HG02678 (cell line): Measurements from ENCODE around the gene LSG1.

ENCODE experiments used
- ATAC-seq: cut with Tn5 transposase; IDR thresholded peaks from one replicate; pipeline ENCODE4 v1.9.1; 2021; ENCODE audit warnings: mild to moderate bottlenecking, moderate library complexity; ENCODE audit not compliant: unreplicated experiment

LSG1 gene

GRCh38 chr3:194671900-194672808, at the start of gene LSG1:
Gene LSG1, minus strand, starts transcription at chr3:194672191. Its CDS starts 29 bp downstream, at chr3:194672162.
- ATAC-seq: peak; percentile 88

- no peak for ATAC-seq
Observed at GRCh38 chr3:194720048-194720447, 48.1 kb upstream of the LSG1 start.

- no peak for ATAC-seq
Observed at GRCh38 chr3:194718079-194718478, 46.1 kb upstream of the LSG1 start.

GRCh38 chr3:194715022-194715800, 43.2 kb upstream of the LSG1 start:
- ATAC-seq: no peak

- ATAC-seq: no peak
Observed at GRCh38 chr3:194714564-194714963, 42.6 kb upstream of the LSG1 start.

GRCh38 chr3:194714137-194714455, 42.1 kb upstream of the LSG1 start:
- no peak for ATAC-seq

- no peak for ATAC-seq
Observed at GRCh38 chr3:194713299-194714136, 41.5 kb upstream of the LSG1 start.

- ATAC-seq: no peak
Observed at GRCh38 chr3:194711913-194712312, 39.9 kb upstream of the LSG1 start.

GRCh38 chr3:194711286-194711685, 39.3 kb upstream of the LSG1 start:
- no peak for ATAC-seq

- ATAC-seq: no peak
Observed at GRCh38 chr3:194707147-194707540, 35.2 kb upstream of the LSG1 start.

GRCh38 chr3:194705761-194706160, 33.8 kb upstream of the LSG1 start:
- no peak for ATAC-seq

GRCh38 chr3:194705227-194705626, 33.2 kb upstream of the LSG1 start:
- no peak for ATAC-seq

- ATAC-seq: no peak
Observed at GRCh38 chr3:194702545-194702944, 30.6 kb upstream of the LSG1 start.

- no peak for ATAC-seq
Observed at GRCh38 chr3:194696702-194697101, 24.7 kb upstream of the LSG1 start.

- ATAC-seq: peak; percentile 73
Observed at GRCh38 chr3:194691481-194692283, 19.7 kb upstream of the LSG1 start.

GRCh38 chr3:194690501-194691372, 18.7 kb upstream of the LSG1 start:
- no peak for ATAC-seq

- no peak for ATAC-seq
Observed at GRCh38 chr3:194689493-194689944, 17.5 kb upstream of the LSG1 start.

GRCh38 chr3:194688946-194689345, 17.0 kb upstream of the LSG1 start:
- ATAC-seq: no peak

GRCh38 chr3:194688200-194688740, 16.3 kb upstream of the LSG1 start:
- ATAC-seq: peak; percentile 24
